Measurements from ENCODE around the gene SUPT7L. TPM values are rescaled to one million over a fixed set of nuclear protein-coding genes. Genes with fewer than 3 reads are reported as not detected.

SUPT7L gene
- total and polyA plus RNA-seq, 2 of the 13 experiments (the other 11 are each of a cell fraction or from before 2014, with no cell fraction given) = 32.9 to 77.5 TPM

GRCh38 chr2:27663285-27664153, at the start of gene SUPT7L, which contains the start of gene SLC4A1AP (continued):
- 0 out of 2 replicates have a peak, but pooled peaks have one; percentile 59 for TF ChIP-seq AFF4 (CRISPR knock-in tag; IDR thresholded peaks at IDR 0.05)
- no peak; the same call in 1 of the 2 replicates for TF ChIP-seq ZNF557 (CRISPR knock-in tag; IDR thresholded peaks at IDR 0.05)
- peak; percentile 68; the same call in 1 of the 2 replicates for TF ChIP-seq TBX3 (IDR thresholded peaks at IDR 0.05; ENCODE audit: borderline replicate concordance)
- no peak for TF ChIP-seq ZNF562 (CRISPR knock-in tag; IDR thresholded peaks at IDR 0.05; ENCODE audit: borderline replicate concordance)
- TF ChIP-seq IKZF4 (CRISPR knock-in tag; IDR thresholded peaks at IDR 0.05; ENCODE audit: borderline replicate concordance, low read depth, not compliant biosample characterization) = peak; percentile 57
- TF ChIP-seq ZNF678 (CRISPR knock-in tag; IDR thresholded peaks at IDR 0.05) = no peak
- TF ChIP-seq ZNF646 (CRISPR knock-in tag; IDR thresholded peaks at IDR 0.05) = no peak
- peak; percentile 31; the same call in 1 of the 2 replicates for TF ChIP-seq FOSL1 (CRISPR knock-in tag; IDR thresholded peaks at IDR 0.05; ENCODE audit: borderline replicate concordance)
- peak; percentile 83 for TF ChIP-seq ZNF280D (CRISPR knock-in tag; IDR thresholded peaks at IDR 0.05)
- peak; percentile 71 for TF ChIP-seq ZNF740 (CRISPR knock-in tag; IDR thresholded peaks at IDR 0.05)
- peak; percentile 76 for TF ChIP-seq TEF (CRISPR knock-in tag; IDR thresholded peaks at IDR 0.05)
- no peak for TF ChIP-seq SP5 (CRISPR knock-in tag; IDR thresholded peaks at IDR 0.05; ENCODE audit: borderline replicate concordance, low read depth)
